GM12878 (cell line): Measurements from ENCODE around the gene GRK1. TPM values are rescaled to one million over a fixed set of nuclear protein-coding genes. Genes with fewer than 3 reads are reported as not detected.

Experiments used
- ATAC-seq: fragments of 200-7000 bp; cut with Tn5 transposase; 3 replicates; pipeline ENCODE4 v1.9.1; 2020; ENCODE audit warnings: mild to moderate bottlenecking, moderate library complexity
- BruUV-seq: library from RNA; stranded (reverse); fragments of 400-500 nt; replicated peaks from 2 replicates; lab custom pipeline; 2021; lab: Mats Ljungman, UMichigan
- CTCF ChIA-PET: fragments of 300-600 bp; sonication (Branson Sonifier 250); formaldehyde crosslinking; extraction: SDS; loops from one replicate; lab custom pipeline; 2021; ENCODE audit warnings: inconsistent platforms; lab: Yijun Ruan, JAX
- POLR2A ChIA-PET: fragments of 350-600 bp; formaldehyde crosslinking; extraction: SDS; loops from one replicate; lab custom pipeline; 2021; ENCODE audit warnings: inconsistent platforms; lab: Charles Lee
- RAD21 ChIA-PET: fragments of 300-600 bp; sonication (Branson Sonifier 250); formaldehyde crosslinking; loops from one replicate; lab custom pipeline; 2023; ENCODE audit warnings: antibody characterized with exemption; ENCODE audit not compliant: unreplicated experiment; lab: Charles Lee
- SMC1A ChIA-PET: fragments of 300-600 bp; sonication (Branson Sonifier 250); formaldehyde crosslinking; loops from one replicate; lab custom pipeline; 2023; ENCODE audit not compliant: unreplicated experiment, uncharacterized antibody; lab: Charles Lee
- DNase-seq: peaks from one replicate; pipeline ENCODE4 v3.0.0-alpha.2; 2011; ENCODE audit warnings: low read depth, low spot score
- FAIRE-seq: peaks from 3 replicates; lab custom pipeline; 2011; peaks lifted over from hg19 to GRCh38; lab: Jason Lieb, UNC
- H2AFZ ChIP-seq: 2 replicates; pipeline ENCODE4 v1.6.0; 2011; ENCODE audit warnings: low read depth, low read length, control low read depth; ENCODE audit not compliant: control insufficient read depth
- H3K27ac ChIP-seq: 2 replicates; pipeline ENCODE4 v1.5.1; 2011; ENCODE audit warnings: control low read depth; ENCODE audit not compliant: control insufficient read depth, insufficient read depth
- H3K27me3 ChIP-seq, 2 experiments: replicated peaks in 1 of 2; 2 replicates each; pipeline versions ENCODE4 v1.6.0 to v1.6.1; 2011; ENCODE audit warnings: low read length in 1 of 2; ENCODE audit not compliant: control insufficient read depth in 2 of 2, insufficient read depth in 2 of 2
- H3K36me3 ChIP-seq, 2 experiments: 2 replicates each; pipeline ENCODE4 v1.5.1; 2011; ENCODE audit warnings: low read length in 1 of 2; ENCODE audit not compliant: control insufficient read depth in 2 of 2, insufficient read depth in 2 of 2
- H3K4me1 ChIP-seq: 2 replicates; pipeline ENCODE4 v1.6.1; 2011; ENCODE audit warnings: mild to moderate bottlenecking, low read length, moderate library complexity, mixed read lengths; ENCODE audit not compliant: control insufficient read depth, insufficient read depth
- H3K4me2 ChIP-seq: 2 replicates; pipeline ENCODE4 v1.6.0; 2011; ENCODE audit warnings: control low read depth; ENCODE audit not compliant: control insufficient read depth, insufficient read depth
- H3K4me3 ChIP-seq: fragments of 200-600 bp; sonication (generic); 2 replicates; pipeline ENCODE4 v1.5.1; 2016
- H3K79me2 ChIP-seq: 2 replicates; pipeline ENCODE4 v1.6.0; 2011; ENCODE audit warnings: low read length; ENCODE audit not compliant: control insufficient read depth, insufficient read depth
- H3K9ac ChIP-seq: 2 replicates; pipeline ENCODE4 v1.8.0; 2011; ENCODE audit warnings: low read length, control low read depth, mixed read lengths; ENCODE audit not compliant: control insufficient read depth, insufficient read depth
- H3K9me3 ChIP-seq: replicated peaks from 3 replicates; pipeline ENCODE4 v1.5.1; 2011; ENCODE audit warnings: mild to moderate bottlenecking, low read length; ENCODE audit not compliant: control insufficient read depth, insufficient read depth
- H4K20me1 ChIP-seq: 2 replicates; pipeline ENCODE4 v1.6.0; 2011; ENCODE audit not compliant: control insufficient read depth, insufficient read depth
- BCLAF1 ChIP-seq: fragments of 450-650 bp; IDR thresholded peaks from 2 replicates; pipeline ENCODE4 v1.6.1; 2017; ENCODE audit warnings: antibody characterized with exemption, mild to moderate bottlenecking, moderate library complexity
- EED ChIP-seq: sonication (generic); IDR thresholded peaks from 2 replicates; pipeline ENCODE4 v1.6.1; 2016; ENCODE audit warnings: antibody characterized with exemption, low read depth
- FOXM1 ChIP-seq: IDR thresholded peaks from 2 replicates; pipeline ENCODE4 v1.6.1; 2012; ENCODE audit warnings: low read depth, mild to moderate bottlenecking, inconsistent platforms, low read length, moderate library complexity
- JUNB ChIP-seq: IDR thresholded peaks from 2 replicates; pipeline ENCODE4 v1.6.1; 2016; ENCODE audit warnings: antibody characterized with exemption, mild to moderate bottlenecking
- KLF5 ChIP-seq: fragments of 450-650 bp; IDR thresholded peaks from 2 replicates; pipeline ENCODE4 v1.6.1; 2014; ENCODE audit warnings: mild to moderate bottlenecking; ENCODE audit not compliant: partially characterized antibody
- MYB ChIP-seq: fragments of 150-350 bp; IDR thresholded peaks from 2 replicates; pipeline ENCODE4 v1.6.1; 2014; ENCODE audit warnings: mild to moderate bottlenecking, low read depth, low read length, borderline replicate concordance
- PAX8 ChIP-seq: fragments of 450-650 bp; IDR thresholded peaks from 2 replicates; pipeline ENCODE4 v1.6.1; 2017; ENCODE audit warnings: mild to moderate bottlenecking, moderate library complexity
- SIN3A ChIP-seq: IDR thresholded peaks from 2 replicates; pipeline ENCODE4 v1.6.1; 2012; ENCODE audit warnings: low read depth, low read length, improper control_type of control experiment
- TBL1XR1 ChIP-seq: IDR thresholded peaks from 2 replicates; pipeline ENCODE4 v1.6.1; 2012; ENCODE audit warnings: low read depth, low read length, improper control_type of control experiment
- WGBS: methylation state at CpG from one replicate; pipeline ENCODE4 v1.1.6; 2016; ENCODE audit warnings: low lambda C conversion rate; ENCODE audit not compliant: insufficient replicate concordance, insufficient coverage; ENCODE audit errors: missing lambda C conversion rate; 5-methylcytosine and 5-hydroxymethylcytosine counted together
- in situ Hi-C: fragments of 300-500 bp; cut with MboI; formaldehyde crosslinking; loops from 9 replicates; pipeline ENCODE4 v1.14.3; 2018; ENCODE audit warnings: mixed read lengths
- intact Hi-C: fragments of 100-400 bp; cut with micrococcal nuclease; formaldehyde crosslinking; loops from one replicate; pipeline ENCODE4 v1.14.2; 2022; ENCODE audit not compliant: unreplicated experiment
- polyA plus RNA-seq, 11 experiments: library from polyadenylated mRNA; depleted of rRNA in 4 of 11; unstranded in 6 of 11; stranded (reverse) in 5 of 11; fragments of >200 nt; fragmentation: Nextera tagmentation in 4 of 11; fragmentation: Illumina TruSeq in 1 of 11; extraction: Ambion mirVana in 4 of 11; extraction: Trizol in 1 of 11; gene quantifications; 1 replicate in 1 of 11; 2 replicates in 10 of 11; pipeline versions ENCODE4 v1.2.1 to v1.2.3, GENCODE V29; 2011 to 2016; ENCODE audit warnings: inconsistent platforms in 2 of 11, missing spikeins in 2 of 11, low read depth in 1 of 11
- total RNA-seq, 4 experiments: library from RNA; depleted of rRNA in 3 of 4; stranded (reverse); fragments of >200 nt in 3 of 4; fragmentation: Illumina TruSeq in 1 of 4; extraction: Trizol in 1 of 4; gene quantifications; 2 replicates each; pipeline versions ENCODE4 v1.2.1 to v1.2.3, GENCODE V29; 2013 to 2021
- TF ChIP-seq, protein P1 (sequence below): fragments of 450-650 bp; conservative IDR thresholded peaks from 2 replicates; pipeline ENCODE4 v1.6.1; 2017; ENCODE audit warnings: mild to moderate bottlenecking, moderate library complexity

The GRK1 gene
- total and polyA plus RNA-seq, 10 of the 15 experiments (the other 5 are each of a cell fraction or from before 2014, with no cell fraction given): under 0.01 to 0.04 TPM; not detected in 8

DNA sequence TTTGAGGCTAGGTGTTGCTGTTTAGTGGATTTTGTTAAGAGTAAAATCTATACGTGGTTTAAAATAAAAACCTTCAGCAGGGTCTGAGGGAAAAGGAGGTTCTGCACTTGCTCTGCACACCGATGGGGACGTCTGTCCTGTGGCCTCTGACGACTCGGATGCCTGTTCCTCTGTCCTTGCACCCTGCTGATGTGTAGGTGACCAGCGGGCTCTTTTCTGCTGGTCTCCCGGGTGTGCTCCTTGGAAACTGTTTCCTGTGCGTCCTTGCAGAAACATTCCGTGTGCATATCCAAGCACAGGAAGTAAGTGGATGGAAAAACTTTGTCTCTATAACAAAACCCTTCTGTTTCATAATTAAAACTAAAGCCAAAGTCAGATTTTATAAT, 12.9 kb upstream of the GRK1 start (continued):
- TF ChIP-seq BCLAF1: no peak
- no peak for TF ChIP-seq PAX8
- no peak for TF ChIP-seq TBL1XR1
- TF ChIP-seq SIN3A: no peak

- Histone ChIP-seq H2AFZ (no peak overlapping the region), H3K4me1 (no peaks in the 10 kb centered on the region), H3K4me3 (no peak overlapping the region), H3K27me3 (no peaks in the 10 kb centered on the region), H3K79me2 (no peaks in the 10 kb centered on the region), H3K27ac (no peak overlapping the region), H3K9ac (no peak overlapping the region), H4K20me1 (no peaks in the 10 kb centered on the region), H3K9me3 (no peaks in the 10 kb centered on the region), H3K36me3 (no peaks in the 10 kb centered on the region), H3K4me2 (no peak overlapping the region)
- BruUV-seq: no TSS peak
- WGBS: 71% methylated on average over 39 of the region's 39 CpGs
- ATAC-seq (no peak), DNase-seq (no peak), FAIRE-seq (no peak)
- ChIA-PET RAD21 (no interaction called here), CTCF (no interaction called here), SMC1A (no interaction called here), POLR2A (no interaction called here)
- in situ Hi-C loops (no loop called here), intact Hi-C loops (no loop called here)
- TF ChIP-seq, protein P1, sequence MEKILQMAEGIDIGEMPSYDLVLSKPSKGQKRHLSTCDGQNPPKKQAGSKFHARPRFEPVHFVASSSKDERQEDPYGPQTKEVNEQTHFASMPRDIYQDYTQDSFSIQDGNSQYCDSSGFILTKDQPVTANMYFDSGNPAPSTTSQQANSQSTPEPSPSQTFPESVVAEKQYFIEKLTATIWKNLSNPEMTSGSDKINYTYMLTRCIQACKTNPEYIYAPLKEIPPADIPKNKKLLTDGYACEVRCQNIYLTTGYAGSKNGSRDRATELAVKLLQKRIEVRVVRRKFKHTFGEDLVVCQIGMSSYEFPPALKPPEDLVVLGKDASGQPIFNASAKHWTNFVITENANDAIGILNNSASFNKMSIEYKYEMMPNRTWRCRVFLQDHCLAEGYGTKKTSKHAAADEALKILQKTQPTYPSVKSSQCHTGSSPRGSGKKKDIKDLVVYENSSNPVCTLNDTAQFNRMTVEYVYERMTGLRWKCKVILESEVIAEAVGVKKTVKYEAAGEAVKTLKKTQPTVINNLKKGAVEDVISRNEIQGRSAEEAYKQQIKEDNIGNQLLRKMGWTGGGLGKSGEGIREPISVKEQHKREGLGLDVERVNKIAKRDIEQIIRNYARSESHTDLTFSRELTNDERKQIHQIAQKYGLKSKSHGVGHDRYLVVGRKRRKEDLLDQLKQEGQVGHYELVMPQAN: no peak
- TF ChIP-seq JUNB (no peak), KLF5 (no peak), FOXM1 (no peak), MYB (no peak), EED (no peak)
Observed at GRCh38 chr13:113654591-113655345, 12.3 kb upstream of the GRK1 start.
